ENCODE results near the gene ADAMTS8. TPM values are rescaled to one million over a fixed set of nuclear protein-coding genes. Genes with fewer than 3 reads are reported as not detected.

Gene ADAMTS8
- total RNA-seq, 4 donors from 2014 or later = 0.38 to 0.56 TPM; not detected in 2

GRCh38 chr11:130437848-130438247, 9.4 kb upstream of the ADAMTS8 start:
- Histone ChIP-seq H3K36me3 (no peaks in the 10 kb centered on the region), H3K27me3 (no peaks in the 10 kb centered on the region), H3K4me3 (replicated peaks in 1 of 3) (no peak overlapping the region), H3K27ac (no peak overlapping the region), H3K9me3 (no peaks in the 10 kb centered on the region), H3K4me1 (peaks cover 6 to 11% of the 10 kb centered on the region in 2 donors)
- intact Hi-C loops (cut with DNase I) = loop anchor here (10.0 kb wide), 1 partner anchor 387 kb away; no protein-coding TSS in a partner anchor
- TF ChIP-seq POLR2A (IDR thresholded peaks at IDR 0.05) (no peak), CTCF (IDR thresholded peaks at IDR 0.05) (no peak)
- no peak for DNase-seq
- 90 to 99% methylated on average over 7 of the region's 7 CpGs for WGBS, 2 donors

- Histone ChIP-seq H3K4me1 (peaks cover 6 to 11% of the 10 kb centered on the region in 2 donors), H3K27me3 (no peaks in the 10 kb centered on the region), H3K9me3 (no peaks in the 10 kb centered on the region), H3K36me3 (no peaks in the 10 kb centered on the region), H3K27ac (peak overlapping the region in 1 of 3 donors; percentile 22), H3K4me3 (replicated peaks in 1 of 3) (no peak overlapping the region)
- intact Hi-C loops (cut with DNase I) = loop anchor here (10.0 kb wide), 1 partner anchor 389 kb away; no protein-coding TSS in a partner anchor
- no peak for DNase-seq
- WGBS, 2 donors = 93 to 94% methylated on average over 3 of the region's 3 CpGs
- TF ChIP-seq CTCF (IDR thresholded peaks at IDR 0.05) (no peak), POLR2A (IDR thresholded peaks at IDR 0.05) (no peak)
These were observed 7.8 kb upstream of the ADAMTS8 start for GRCh38 chr11:130436171-130436570.

- Histone ChIP-seq H3K4me1 (peaks cover 6 to 11% of the 10 kb centered on the region in 2 donors), H3K27me3 (no peaks in the 10 kb centered on the region), H3K9me3 (no peaks in the 10 kb centered on the region), H3K4me3 (replicated peaks in 1 of 3) (no peak overlapping the region), H3K36me3 (no peaks in the 10 kb centered on the region), H3K27ac (peak overlapping the region in 1 of 3 donors; percentile 22)
- DNase-seq = peak; percentile 39 to 41
- intact Hi-C loops (cut with DNase I) = loop anchor here (2.0 to 10.0 kb wide), 2 partner anchors 389 to 427 kb away; no protein-coding TSS in a partner anchor
- no peak for TF ChIP-seq POLR2A (IDR thresholded peaks at IDR 0.05)
- no peak for TF ChIP-seq CTCF (IDR thresholded peaks at IDR 0.05)
- 41 to 46% methylated on average over 4 of the region's 4 CpGs for WGBS, 2 donors
These were observed 7.3 kb upstream of the ADAMTS8 start for GRCh38 chr11:130435671-130436070.

- peak overlapping the region; percentile 8 to 81 (median 68) for H3K27ac ChIP-seq
- H3K36me3 ChIP-seq = no peaks in the 10 kb centered on the region
- TF ChIP-seq POLR2A (IDR thresholded peaks at IDR 0.05) = no peak
- TF ChIP-seq CTCF (IDR thresholded peaks at IDR 0.05) = peak; percentile 53 to 92 (median 78)
- H3K9me3 ChIP-seq = no peaks in the 10 kb centered on the region
- intact Hi-C loops (cut with DNase I) = loop anchor here (2.0 to 10.0 kb wide), 2 partner anchors 390 to 428 kb away; no protein-coding TSS in a partner anchor
- H3K4me1 ChIP-seq = peaks cover 6 to 11% of the 10 kb centered on the region in 2 donors
- peak; percentile 78 to 80 for DNase-seq
- H3K27me3 ChIP-seq = no peaks in the 10 kb centered on the region
- peak overlapping the region; percentile 11 to 36 (median 34) for H3K4me3 ChIP-seq (replicated peaks in 1 of 3)
- 0% methylated on average over 17 to 20 of the region's 20 CpGs for WGBS, 2 donors
These were observed 6.3 kb upstream of the ADAMTS8 start for GRCh38 chr11:130434521-130435223.

GRCh38 chr11:130433357-130433756, 4.9 kb upstream of the ADAMTS8 start:
- 90% methylated on average over 4 of the region's 4 CpGs for WGBS, 2 donors
- H3K27ac ChIP-seq = no peak overlapping the region
- no peaks in the 10 kb centered on the region for H3K36me3 ChIP-seq
- no peaks in the 10 kb centered on the region for H3K27me3 ChIP-seq
- H3K4me1 ChIP-seq = peaks cover 10 to 15% of the 10 kb centered on the region in 2 donors
- H3K9me3 ChIP-seq = no peaks in the 10 kb centered on the region
- H3K4me3 ChIP-seq (replicated peaks in 1 of 3) = no peak overlapping the region
- no peak for DNase-seq
- intact Hi-C loops (cut with DNase I) = loop anchor here (10.0 kb wide), 1 partner anchor 391 kb away; no protein-coding TSS in a partner anchor
- TF ChIP-seq POLR2A (IDR thresholded peaks at IDR 0.05) (no peak), CTCF (IDR thresholded peaks at IDR 0.05) (no peak)

All from thyroid gland (tissue), 4 donors.